ENCODE measurements around the gene THSD4.

- no peak for TF ChIP-seq CTCF (conservative IDR thresholded peaks at IDR 0.05; ENCODE audit: low read depth, low read length)
- TF ChIP-seq EZH2phosphoT487 (IDR thresholded peaks at IDR 0.05; ENCODE audit: borderline replicate concordance, low read length) = no peak
- no peak for TF ChIP-seq EZH2 (IDR thresholded peaks at IDR 0.05; ENCODE audit: low read length, unreplicated experiment)
Measured at GRCh38 chr15:71114066-71114680, 1.1 kb upstream of the THSD4 start.
